DOHH2 (cell line): ENCODE data around the gene PEF1.

ENCODE experiments used
- H3F3A ChIP-seq: fragments of 200-600 bp; sonication (generic), shearing (Covaris generic); 2 replicates; pipeline ENCODE4 v1.6.0; 2016; ENCODE audit warnings: antibody characterized with exemption, mild to moderate bottlenecking; ENCODE audit not compliant: control insufficient read depth, insufficient read depth
- H3K27ac ChIP-seq: fragments of 200-600 bp; sonication (generic); 2 replicates; pipeline ENCODE4 v1.5.1; 2014; ENCODE audit warnings: low read depth, mild to moderate bottlenecking, low read length, moderate library complexity
- H3K27me3 ChIP-seq: fragments of 200-600 bp; sonication (generic); 2 replicates; pipeline ENCODE4 v1.6.1; 2014; ENCODE audit warnings: mild to moderate bottlenecking, low read length, mixed read lengths; ENCODE audit not compliant: control insufficient read depth
- H3K36me3 ChIP-seq: fragments of 200-600 bp; sonication (generic); 2 replicates; pipeline ENCODE4 v1.6.1; 2014; ENCODE audit warnings: mild to moderate bottlenecking, low read length, moderate library complexity, mixed read lengths; ENCODE audit not compliant: control insufficient read depth
- H3K4me1 ChIP-seq: fragments of 200-600 bp; sonication (generic); 2 replicates; pipeline ENCODE4 v1.6.1; 2014; ENCODE audit warnings: mild to moderate bottlenecking, low read length, mixed read lengths; ENCODE audit not compliant: control insufficient read depth
- H3K4me2 ChIP-seq: fragments of 200-600 bp; sonication (generic); 2 replicates; pipeline ENCODE4 v1.6.0; 2014; ENCODE audit warnings: mild to moderate bottlenecking, low read length, moderate library complexity
- H3K4me3 ChIP-seq: fragments of 200-600 bp; sonication (generic); 2 replicates; pipeline ENCODE4 v1.5.1; 2014; ENCODE audit warnings: mild to moderate bottlenecking, low read length, mixed read lengths
- H3K79me2 ChIP-seq: fragments of 200-600 bp; sonication (generic); 2 replicates; pipeline ENCODE4 v1.6.1; 2014; ENCODE audit warnings: mild to moderate bottlenecking, low read length, mixed read lengths; ENCODE audit not compliant: control insufficient read depth
- H3K9me2 ChIP-seq: fragments of 200-600 bp; sonication (generic); replicated peaks from 2 replicates; pipeline ENCODE4 v1.6.1; 2014; ENCODE audit warnings: mild to moderate bottlenecking, low read length, mixed read lengths; ENCODE audit not compliant: control insufficient read depth
- H3K9me3 ChIP-seq: fragments of 200-600 bp; sonication (generic); 2 replicates; pipeline ENCODE4 v1.6.1; 2014; ENCODE audit warnings: antibody characterized with exemption, low read length, mixed read lengths; ENCODE audit not compliant: control insufficient read depth, insufficient read depth
- H4K20me1 ChIP-seq: fragments of 200-600 bp; sonication (generic); 2 replicates; pipeline ENCODE4 v1.6.0; 2014; ENCODE audit warnings: low read depth, mild to moderate bottlenecking, antibody characterized with exemption, low read length, moderate library complexity; ENCODE audit not compliant: control insufficient read depth, insufficient read depth
- EZH2phosphoT487 ChIP-seq: fragments of 200-600 bp; sonication (generic); IDR thresholded peaks from 2 replicates; pipeline ENCODE4 v1.6.1; 2017; ENCODE audit warnings: borderline replicate concordance, mild to moderate bottlenecking, antibody characterized with exemption, low read length, moderate library complexity, mixed read lengths
- TF ChIP-seq, protein P1 (sequence below): fragments of 200-600 bp; sonication (generic); IDR thresholded peaks from one replicate; pipeline ENCODE4 v1.5.1; 2014; ENCODE audit warnings: antibody characterized with exemption, mild to moderate bottlenecking, low read depth, low read length; ENCODE audit not compliant: poor library complexity, severe bottlenecking

PEF1 gene

GRCh38 chr1:31580513-31580870 is 64.2 kb downstream of the PEF1 start:
- Histone ChIP-seq H3K27ac (no peak overlapping the region), H4K20me1 (no peaks in the 10 kb centered on the region), H3K9me3 (no peaks in the 10 kb centered on the region), H3K4me3 (no peak overlapping the region), H3K4me1 (peaks cover 8% of the 10 kb centered on the region), H3K4me2 (no peak overlapping the region), H3K79me2 (no peaks in the 10 kb centered on the region), H3K36me3 (no peaks in the 10 kb centered on the region), H3K27me3 (peaks cover 10% of the 10 kb centered on the region; the same call in 1 of the 2 replicates), H3F3A (no peaks in the 10 kb centered on the region), H3K9me2 (no peaks in the 10 kb centered on the region)
- no peak for TF ChIP-seq EZH2phosphoT487
- TF ChIP-seq, protein P1, sequence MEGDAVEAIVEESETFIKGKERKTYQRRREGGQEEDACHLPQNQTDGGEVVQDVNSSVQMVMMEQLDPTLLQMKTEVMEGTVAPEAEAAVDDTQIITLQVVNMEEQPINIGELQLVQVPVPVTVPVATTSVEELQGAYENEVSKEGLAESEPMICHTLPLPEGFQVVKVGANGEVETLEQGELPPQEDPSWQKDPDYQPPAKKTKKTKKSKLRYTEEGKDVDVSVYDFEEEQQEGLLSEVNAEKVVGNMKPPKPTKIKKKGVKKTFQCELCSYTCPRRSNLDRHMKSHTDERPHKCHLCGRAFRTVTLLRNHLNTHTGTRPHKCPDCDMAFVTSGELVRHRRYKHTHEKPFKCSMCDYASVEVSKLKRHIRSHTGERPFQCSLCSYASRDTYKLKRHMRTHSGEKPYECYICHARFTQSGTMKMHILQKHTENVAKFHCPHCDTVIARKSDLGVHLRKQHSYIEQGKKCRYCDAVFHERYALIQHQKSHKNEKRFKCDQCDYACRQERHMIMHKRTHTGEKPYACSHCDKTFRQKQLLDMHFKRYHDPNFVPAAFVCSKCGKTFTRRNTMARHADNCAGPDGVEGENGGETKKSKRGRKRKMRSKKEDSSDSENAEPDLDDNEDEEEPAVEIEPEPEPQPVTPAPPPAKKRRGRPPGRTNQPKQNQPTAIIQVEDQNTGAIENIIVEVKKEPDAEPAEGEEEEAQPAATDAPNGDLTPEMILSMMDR = no peak
